Left hindlimb (tissue), 1 donor: ENCODE data around the gene TSPAN31.
"Not testable (repeated sequence)": the region's sequence is repeated elsewhere in the genome, so short reads cannot be mapped to it uniquely, and the experiment has no call there.

Experiments used
- DNase-seq: peaks from one replicate; pipeline ENCODE4 v3.0.0-alpha.2; 2018

TSPAN31 gene

GRCh38 chr12:57769594-57769993 lies 24.8 kb downstream of the TSPAN31 start:
- DNase-seq: no peak

GRCh38 chr12:57770734-57771133 lies 25.9 kb downstream of the TSPAN31 start:
- DNase-seq: no peak

GRCh38 chr12:57771236-57771872 lies 26.5 kb downstream of the TSPAN31 start:
- peak; percentile 95 for DNase-seq

- peak; percentile 98 for DNase-seq
Observed at GRCh38 chr12:57771873-57772428, 27.1 kb downstream of the TSPAN31 start, which contains the start of gene METTL1. TSS of gene METTL1 (minus strand) at chr12:57772105. CDS start at chr12:57772083, 22 bp downstream.

- DNase-seq: peak; percentile 80
Observed at GRCh38 chr12:57772429-57773322, 27.8 kb downstream of the TSPAN31 start, which contains the start of gene EEF1AKMT3. TSS of gene EEF1AKMT3 (plus strand) at chr12:57772614. CDS start at chr12:57772725, 111 bp downstream.

- not testable (repeated sequence) for DNase-seq
Observed at GRCh38 chr12:57774634-57775033, 29.8 kb downstream of the TSPAN31 start.

- DNase-seq: no peak
Observed at GRCh38 chr12:57775044-57775443, 30.2 kb downstream of the TSPAN31 start.

GRCh38 chr12:57775563-57776246 lies 30.9 kb downstream of the TSPAN31 start:
- no peak for DNase-seq

- DNase-seq: no peak
Observed at GRCh38 chr12:57776247-57776587, 31.4 kb downstream of the TSPAN31 start.

- DNase-seq: no peak
Observed at GRCh38 chr12:57777367-57777766, 32.5 kb downstream of the TSPAN31 start.

- no peak for DNase-seq
Observed at GRCh38 chr12:57777911-57778310, 33.1 kb downstream of the TSPAN31 start.

GRCh38 chr12:57779736-57780135 lies 34.9 kb downstream of the TSPAN31 start:
- DNase-seq: no peak

GRCh38 chr12:57780284-57780897 lies 35.6 kb downstream of the TSPAN31 start:
- no peak for DNase-seq

- no peak for DNase-seq
Observed at GRCh38 chr12:57781244-57781643, 36.4 kb downstream of the TSPAN31 start.

GRCh38 chr12:57781801-57782200 lies 37.0 kb downstream of the TSPAN31 start:
- no peak for DNase-seq

- no peak for DNase-seq
Observed at GRCh38 chr12:57782243-57782607, 37.4 kb downstream of the TSPAN31 start.

GRCh38 chr12:57782608-57783465 lies 38.0 kb downstream of the TSPAN31 start, which contains the start of gene TSFM:
TSS of gene TSFM (plus strand) at chr12:57782787. CDS start at chr12:57782802, 15 bp downstream.
- DNase-seq: peak; percentile 94

- DNase-seq: no peak
Observed at GRCh38 chr12:57783466-57783801, 38.6 kb downstream of the TSPAN31 start.

GRCh38 chr12:57783861-57784260 lies 39.0 kb downstream of the TSPAN31 start:
- no peak for DNase-seq

GRCh38 chr12:57793920-57794319 lies 49.1 kb downstream of the TSPAN31 start:
- DNase-seq: no peak

GRCh38 chr12:57795354-57795753 lies 50.5 kb downstream of the TSPAN31 start:
- DNase-seq: no peak

- no peak for DNase-seq
Observed at GRCh38 chr12:57796996-57797395, 52.2 kb downstream of the TSPAN31 start.
